Transverse colon (tissue), 4 donors: ENCODE measurements around the gene QPCT.

Source experiments
- EP300 ChIP-seq: sonication (generic); formaldehyde crosslinking; IDR thresholded peaks from one replicate; pipeline ENCODE4 v1.6.1; 2017; ENCODE audit warnings: antibody characterized with exemption, low read depth
- POLR2A ChIP-seq: fragments of 450-650 bp; IDR thresholded peaks from one replicate; pipeline ENCODE4 v1.6.1; 2016; ENCODE audit warnings: antibody characterized with exemption, mild to moderate bottlenecking, moderate library complexity
- POLR2AphosphoS5 ChIP-seq, 3 donors: sonication (generic); formaldehyde crosslinking; IDR thresholded peaks; one replicate each; pipeline ENCODE4 v1.6.1; 2016; ENCODE audit warnings: antibody characterized with exemption in 3 of 3
- TF ChIP-seq, protein P1 (sequence below), 5 experiments: fragments of 200-600 bp in 3 of 5; fragments of 450-650 bp in 2 of 5; sonication (generic) in 3 of 5; IDR thresholded peaks; 1 replicate in 2 of 5; 2 replicates in 3 of 5; pipeline ENCODE4 v1.5.1; 2016 to 2017; ENCODE audit warnings: antibody characterized with exemption in 5 of 5, inconsistent platforms in 3 of 5, mild to moderate bottlenecking in 2 of 5, moderate library complexity in 1 of 5

DNA sequence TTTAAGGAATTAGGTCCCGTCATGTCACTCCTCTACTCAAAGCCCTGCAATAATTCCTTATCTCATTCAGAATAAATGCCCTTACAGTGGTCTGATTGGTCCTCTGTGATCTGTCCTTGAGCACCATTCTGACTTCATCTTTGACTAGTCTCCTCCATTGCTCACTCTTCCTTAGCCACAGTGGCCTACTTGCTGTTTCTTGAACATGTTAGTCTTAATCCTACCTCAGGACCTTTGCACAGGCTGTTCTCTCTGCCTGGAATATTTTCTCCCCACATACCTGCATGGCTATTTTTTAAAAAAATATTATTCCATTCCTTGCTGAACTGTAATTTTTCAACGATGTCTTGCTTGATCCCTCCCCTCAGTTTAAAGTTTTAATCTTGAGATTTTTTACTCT is 48.0 kb downstream of the QPCT start:
- TF ChIP-seq POLR2A (no peak), POLR2AphosphoS5 (IDR thresholded peaks at IDR 0.05) (no peak), EP300 (no peak)
- TF ChIP-seq, protein P1, sequence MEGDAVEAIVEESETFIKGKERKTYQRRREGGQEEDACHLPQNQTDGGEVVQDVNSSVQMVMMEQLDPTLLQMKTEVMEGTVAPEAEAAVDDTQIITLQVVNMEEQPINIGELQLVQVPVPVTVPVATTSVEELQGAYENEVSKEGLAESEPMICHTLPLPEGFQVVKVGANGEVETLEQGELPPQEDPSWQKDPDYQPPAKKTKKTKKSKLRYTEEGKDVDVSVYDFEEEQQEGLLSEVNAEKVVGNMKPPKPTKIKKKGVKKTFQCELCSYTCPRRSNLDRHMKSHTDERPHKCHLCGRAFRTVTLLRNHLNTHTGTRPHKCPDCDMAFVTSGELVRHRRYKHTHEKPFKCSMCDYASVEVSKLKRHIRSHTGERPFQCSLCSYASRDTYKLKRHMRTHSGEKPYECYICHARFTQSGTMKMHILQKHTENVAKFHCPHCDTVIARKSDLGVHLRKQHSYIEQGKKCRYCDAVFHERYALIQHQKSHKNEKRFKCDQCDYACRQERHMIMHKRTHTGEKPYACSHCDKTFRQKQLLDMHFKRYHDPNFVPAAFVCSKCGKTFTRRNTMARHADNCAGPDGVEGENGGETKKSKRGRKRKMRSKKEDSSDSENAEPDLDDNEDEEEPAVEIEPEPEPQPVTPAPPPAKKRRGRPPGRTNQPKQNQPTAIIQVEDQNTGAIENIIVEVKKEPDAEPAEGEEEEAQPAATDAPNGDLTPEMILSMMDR (IDR thresholded peaks at IDR 0.05), result no peak
